HG03521 (cell line): ENCODE results near the gene ASB15.
"Not testable (repeated sequence)": the region's sequence is repeated elsewhere in the genome, so short reads cannot be mapped to it uniquely, and the experiment has no call there.

ENCODE experiments used
- ATAC-seq: cut with Tn5 transposase; IDR thresholded peaks from one replicate; pipeline ENCODE4 v1.9.1; 2021; ENCODE audit warnings: mild to moderate bottlenecking, moderate library complexity; ENCODE audit not compliant: unreplicated experiment

ASB15 gene

GRCh38 chr7:123601530-123601929 is at the start of gene ASB15:
Gene ASB15 (plus strand): TSS chr7:123601821. CDS start chr7:123614503, 12,682 bp downstream.
- no peak for ATAC-seq

GRCh38 chr7:123552134-123552533 is 49.5 kb upstream of the ASB15 start:
- ATAC-seq = not testable (repeated sequence)

- no peak for ATAC-seq
Measured at GRCh38 chr7:123552641-123553040, 49.0 kb upstream of the ASB15 start.

- no peak for ATAC-seq
Measured at GRCh38 chr7:123553159-123553558, 48.5 kb upstream of the ASB15 start.

- no peak for ATAC-seq
Measured at GRCh38 chr7:123555484-123555883, 46.1 kb upstream of the ASB15 start.

GRCh38 chr7:123557016-123557397 is 44.6 kb upstream of the ASB15 start:
- ATAC-seq = no peak

- ATAC-seq = peak; percentile 97
Measured at GRCh38 chr7:123557398-123558288, 44.0 kb upstream of the ASB15 start, which contains the start of gene NDUFA5. Gene NDUFA5 (minus strand): TSS chr7:123557818. CDS start chr7:123557795, 23 bp downstream.

- no peak for ATAC-seq
Measured at GRCh38 chr7:123558289-123558874, 43.2 kb upstream of the ASB15 start.

GRCh38 chr7:123562121-123562520 is 39.5 kb upstream of the ASB15 start:
- no peak for ATAC-seq

GRCh38 chr7:123569352-123570010 is 32.1 kb upstream of the ASB15 start:
- no peak for ATAC-seq

- no peak for ATAC-seq
Measured at GRCh38 chr7:123570390-123571182, 31.0 kb upstream of the ASB15 start.

- ATAC-seq = no peak
Measured at GRCh38 chr7:123571187-123571586, 30.4 kb upstream of the ASB15 start.

- ATAC-seq = no peak
Measured at GRCh38 chr7:123571684-123572083, 29.9 kb upstream of the ASB15 start.

- ATAC-seq = no peak
Measured at GRCh38 chr7:123573341-123573740, 28.3 kb upstream of the ASB15 start.

GRCh38 chr7:123573896-123574467 is 27.6 kb upstream of the ASB15 start:
- no peak for ATAC-seq

GRCh38 chr7:123579416-123579815 is 22.2 kb upstream of the ASB15 start:
- no peak for ATAC-seq

GRCh38 chr7:123580406-123581161 is 21.0 kb upstream of the ASB15 start:
- ATAC-seq = peak; percentile 64

GRCh38 chr7:123581162-123581459 is 20.5 kb upstream of the ASB15 start:
- ATAC-seq = no peak

GRCh38 chr7:123583821-123584220 is 17.8 kb upstream of the ASB15 start:
- no peak for ATAC-seq

- ATAC-seq = no peak
Measured at GRCh38 chr7:123588376-123588775, 13.2 kb upstream of the ASB15 start.
